Stimulated activated CD8-positive, alpha-beta memory T cell treated with anti-CD3 and anti-CD28 coated beads, Interleukin-2, amount 100 ng/mL, for 48 hours (primary cell): ENCODE data around the gene SOCS3.

ENCODE experiments used
- DNase-seq, 2 donors: peaks; one replicate each; pipeline ENCODE4 v3.0.0-alpha.2; 2020; ENCODE audit warnings: low read depth in 2 of 2

The SOCS3 gene

GRCh38 chr17:78390241-78391050, 30.6 kb upstream of the SOCS3 start:
- DNase-seq, result no peak

DNA sequence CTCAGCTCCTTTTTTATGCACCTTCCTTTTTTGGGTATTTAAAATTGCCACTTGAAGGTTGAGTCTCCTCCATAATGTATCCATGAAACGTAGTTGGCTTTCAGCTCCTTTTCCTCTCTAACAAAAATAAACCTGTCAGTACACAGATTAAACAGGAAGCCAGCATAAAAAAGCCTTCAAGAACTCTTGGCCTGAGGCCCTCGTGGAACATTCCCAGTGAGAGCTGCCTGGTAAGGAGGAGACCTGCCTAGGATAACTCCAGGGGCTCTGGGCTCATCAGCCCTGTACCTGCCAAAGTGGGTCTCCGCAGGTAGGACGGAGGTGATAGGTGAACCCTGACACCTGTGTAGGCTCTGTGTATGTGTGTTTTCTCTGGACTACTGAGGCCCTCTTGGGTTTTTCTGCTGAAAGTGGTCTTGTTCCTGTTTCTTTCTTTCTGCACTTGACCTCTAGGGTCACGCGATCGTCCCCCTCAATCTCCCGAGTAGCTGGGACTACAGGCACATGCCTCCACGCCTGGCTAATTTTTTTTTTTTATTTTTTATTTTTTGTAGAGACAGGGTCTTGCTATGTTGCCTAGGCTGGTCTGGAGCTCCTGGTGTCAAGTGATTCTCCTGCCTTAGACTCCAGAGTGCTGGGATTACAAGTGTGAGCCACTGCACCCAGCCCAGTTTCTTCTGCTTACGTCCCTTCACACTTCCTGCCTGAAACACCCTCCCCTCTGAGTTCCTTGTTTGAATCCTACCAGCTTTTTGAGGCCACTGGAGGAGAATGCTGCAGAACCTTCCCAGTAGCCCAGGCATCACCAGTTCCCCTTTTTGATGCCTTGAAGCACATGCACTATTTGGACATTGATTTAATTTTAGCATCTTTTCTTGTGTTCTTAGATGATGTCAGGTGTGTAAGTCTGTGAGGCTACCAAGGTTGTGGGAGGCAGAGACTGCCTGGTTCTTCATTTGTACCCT, 28.4 kb upstream of the SOCS3 start:
- no peak for DNase-seq

- no peak for DNase-seq
Measured at GRCh38 chr17:78384479-78385175, 24.8 kb upstream of the SOCS3 start.

DNA sequence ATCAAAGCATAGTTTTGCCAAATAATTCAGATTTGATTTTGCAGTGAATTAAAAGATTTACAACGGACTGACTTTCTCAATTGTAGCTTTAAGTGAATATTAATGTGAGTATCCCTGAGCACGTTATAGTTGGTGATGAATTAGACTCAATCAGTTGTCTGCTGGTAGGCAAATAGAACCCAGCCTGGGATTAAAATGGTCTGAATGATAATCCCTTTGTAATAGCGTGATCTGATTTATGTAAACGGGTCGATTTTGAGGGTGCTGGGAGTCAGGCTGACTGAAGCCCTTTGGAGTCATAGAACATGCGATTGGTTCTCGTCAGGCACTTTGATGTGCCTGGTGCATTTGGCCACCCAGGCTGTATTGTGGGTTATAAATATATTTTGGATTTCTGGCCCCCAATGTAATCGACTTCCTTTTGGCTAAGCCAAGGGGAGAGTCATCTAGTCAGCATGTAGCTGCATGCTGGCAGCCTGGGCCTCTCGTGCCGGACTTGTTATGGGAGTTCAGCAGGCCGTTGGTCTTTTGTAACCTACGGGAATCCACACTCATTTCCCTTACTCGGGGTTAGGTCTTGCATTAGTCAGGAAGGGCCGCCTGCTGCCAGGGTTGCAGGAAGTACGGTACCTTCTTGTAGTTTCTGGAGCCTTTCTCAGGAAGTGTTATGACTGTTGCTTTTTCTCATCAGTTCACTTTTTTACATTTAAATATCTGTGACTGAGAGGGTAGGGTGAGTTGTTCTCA, 24.0 kb upstream of the SOCS3 start:
- peak in 1 of 2 donors; percentile 56 for DNase-seq

GRCh38 chr17:78381601-78382232, 21.8 kb upstream of the SOCS3 start:
- DNase-seq, result no peak

- no peak for DNase-seq
Measured at GRCh38 chr17:78380370-78380769, 20.5 kb upstream of the SOCS3 start.

DNA sequence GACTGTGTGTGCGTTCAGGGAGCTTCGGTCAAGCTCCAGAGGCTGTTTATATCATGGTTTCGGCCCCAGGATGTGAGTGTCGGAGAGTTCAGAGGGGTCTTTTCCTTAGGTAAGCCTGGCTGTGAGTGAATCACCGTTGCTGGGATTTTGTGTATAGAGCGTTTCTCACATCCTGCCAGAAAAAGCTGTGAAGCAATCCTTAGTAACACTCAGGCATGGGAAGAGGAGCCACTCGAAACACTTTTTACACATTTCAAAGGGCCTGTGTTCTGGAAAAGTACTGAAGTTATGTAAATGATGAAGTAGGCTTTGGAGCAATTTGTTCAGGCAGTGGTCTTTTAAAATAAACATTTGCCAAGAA, 19.2 kb upstream of the SOCS3 start:
- no peak for DNase-seq

DNA sequence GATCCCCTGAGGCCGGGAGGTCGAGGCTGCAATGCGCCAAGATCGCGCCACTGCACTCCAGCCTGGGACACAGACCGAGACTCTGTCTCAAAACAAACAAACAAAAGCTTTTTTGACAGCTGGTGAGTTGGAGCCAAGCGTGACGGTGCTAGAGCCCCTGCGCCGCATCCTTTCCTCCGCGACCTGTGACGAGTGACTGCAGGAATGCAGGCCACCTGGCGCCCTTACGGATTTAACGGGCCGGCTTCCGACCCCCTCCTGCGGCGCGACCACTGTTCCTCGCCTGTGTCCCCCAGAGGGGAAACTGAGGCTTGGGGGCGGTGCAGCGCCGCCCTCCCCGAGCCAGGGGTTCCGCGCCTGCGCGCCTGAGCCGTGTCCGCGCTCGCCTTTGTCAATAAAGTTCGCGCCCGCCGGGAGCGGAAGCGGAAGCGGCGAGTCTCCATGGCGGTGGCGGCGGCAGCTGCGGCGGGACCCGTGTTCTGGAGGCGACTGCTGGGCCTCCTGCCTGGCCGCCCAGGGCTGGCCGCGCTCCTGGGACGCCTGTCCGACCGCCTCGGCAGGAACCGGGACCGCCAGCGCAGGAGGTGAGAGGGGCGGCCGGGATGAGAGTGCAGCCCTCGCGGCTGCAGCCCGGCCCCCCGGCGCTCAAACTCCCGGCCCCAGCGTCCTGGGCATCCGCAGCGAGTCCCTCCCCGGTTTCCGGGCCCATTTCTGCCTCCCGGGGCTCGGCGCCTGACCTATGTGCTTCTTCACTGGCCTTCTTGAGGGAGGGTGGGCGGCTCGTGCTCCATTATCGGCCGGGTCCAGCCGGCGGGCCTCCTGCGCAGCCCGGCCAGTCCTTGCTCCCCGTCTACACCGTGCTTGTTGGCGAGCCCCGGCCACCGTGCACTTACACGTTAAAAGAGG, 18.6 kb upstream of the SOCS3 start, which contains the start of gene PGS1:
PGS1 (plus strand) TSS at position 425 of the 906 bp plus-strand sequence; CDS start at position 442, 17 bp downstream.
- DNase-seq, result peak; percentile 75 to 77

GRCh38 chr17:78377858-78378224, 18.0 kb upstream of the SOCS3 start:
- DNase-seq, result no peak

DNA sequence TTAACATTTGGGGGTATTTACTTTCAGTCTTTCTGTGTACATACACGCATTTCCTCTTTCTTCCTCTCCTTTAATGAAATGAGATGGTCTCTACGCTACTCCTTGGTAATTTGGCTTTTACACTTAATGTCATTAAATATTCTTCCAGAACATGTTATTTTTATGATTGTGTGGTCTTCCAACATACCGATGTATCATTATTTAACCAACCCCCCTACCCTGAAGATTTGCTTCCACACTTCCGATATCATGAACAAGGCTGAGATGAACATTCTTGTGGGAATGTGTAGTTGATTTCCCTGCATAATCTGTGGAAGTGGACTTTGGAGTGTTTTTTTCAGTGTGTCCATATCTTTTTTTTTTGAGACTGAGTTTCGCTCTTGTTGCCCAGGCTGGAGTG, 16.3 kb upstream of the SOCS3 start:
- no peak for DNase-seq

DNA sequence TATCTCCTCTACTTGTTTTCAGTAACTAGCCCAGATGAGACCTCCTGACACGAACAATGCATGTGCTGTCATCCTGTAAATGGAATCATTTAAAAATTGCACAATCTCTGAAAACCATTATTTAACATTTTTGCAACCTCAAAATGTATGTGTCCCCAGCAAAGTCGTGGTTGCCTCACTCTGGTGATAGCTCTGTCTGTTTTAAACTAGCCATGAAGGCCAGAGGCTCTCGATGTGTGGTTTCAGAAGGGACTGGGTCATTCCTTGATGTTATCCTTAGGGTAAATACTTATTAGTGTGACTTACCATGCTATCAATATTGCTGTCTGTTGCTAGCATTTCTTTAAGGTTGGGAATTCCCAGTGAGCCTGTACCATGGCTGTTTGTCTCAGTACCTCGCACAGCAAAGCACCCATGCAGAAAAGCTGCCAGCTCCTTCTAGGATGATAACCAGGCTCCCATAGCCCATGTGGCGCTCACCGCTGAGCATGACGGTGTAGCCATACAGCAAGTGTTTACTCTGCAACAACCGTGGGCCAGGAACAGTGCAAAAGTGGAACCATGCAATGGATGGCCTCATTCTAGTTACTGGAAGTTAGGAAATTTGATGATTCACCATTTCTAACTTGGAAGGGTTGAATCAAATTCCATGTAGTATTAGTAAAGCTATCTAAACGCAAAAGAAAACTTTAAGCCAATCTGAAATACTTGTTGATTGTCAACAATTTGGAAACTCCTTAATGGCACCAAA, 15.7 kb upstream of the SOCS3 start:
- DNase-seq, result no peak

- DNase-seq, result no peak
Measured at GRCh38 chr17:78374631-78375274, 14.9 kb upstream of the SOCS3 start.

DNA sequence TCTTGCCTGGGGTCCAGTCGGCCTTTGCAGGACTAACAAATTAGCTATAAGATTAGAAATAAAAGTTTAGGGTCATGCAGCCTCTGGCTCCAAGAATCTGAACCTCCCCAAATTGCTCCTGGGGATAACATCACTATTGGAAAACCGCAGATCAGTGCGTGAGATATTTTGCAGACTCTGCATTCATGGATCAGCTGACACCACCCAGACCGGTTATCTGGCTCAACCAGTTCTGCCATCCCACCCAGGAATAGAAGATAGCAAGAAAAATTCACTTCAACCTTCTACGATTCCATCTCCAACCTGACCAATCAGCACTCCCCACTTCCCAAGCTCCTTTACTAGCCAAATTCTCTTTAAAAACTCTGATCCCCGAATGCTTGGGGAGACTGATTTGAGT, 14.3 kb upstream of the SOCS3 start:
- DNase-seq, result no peak

- DNase-seq, result no peak
Measured at GRCh38 chr17:78372841-78373240, 13.0 kb upstream of the SOCS3 start.

DNA sequence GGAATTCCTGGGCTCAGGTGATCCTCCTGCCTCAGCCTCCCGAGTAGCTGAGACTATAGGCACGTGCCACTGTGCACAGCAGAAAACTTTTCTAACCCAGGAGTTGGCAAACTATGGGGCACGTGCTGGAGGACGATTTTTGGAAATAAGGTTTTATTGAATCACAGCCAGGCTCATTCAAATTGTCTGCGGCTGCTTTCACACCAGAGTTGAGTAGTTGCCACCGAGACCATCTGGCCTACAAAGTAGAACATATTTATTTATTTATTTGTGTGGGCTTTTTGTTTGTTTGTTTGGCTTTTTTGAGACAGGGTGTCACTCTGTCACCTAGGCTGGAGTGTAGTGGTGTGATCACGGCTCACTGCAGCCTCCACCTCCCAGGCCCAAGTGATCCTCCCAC, 11.2 kb upstream of the SOCS3 start:
- DNase-seq, result no peak

GRCh38 chr17:78369791-78370381, 10.0 kb upstream of the SOCS3 start:
- no peak for DNase-seq

- no peak for DNase-seq
Measured at GRCh38 chr17:78368854-78369495, 9.1 kb upstream of the SOCS3 start.

DNA sequence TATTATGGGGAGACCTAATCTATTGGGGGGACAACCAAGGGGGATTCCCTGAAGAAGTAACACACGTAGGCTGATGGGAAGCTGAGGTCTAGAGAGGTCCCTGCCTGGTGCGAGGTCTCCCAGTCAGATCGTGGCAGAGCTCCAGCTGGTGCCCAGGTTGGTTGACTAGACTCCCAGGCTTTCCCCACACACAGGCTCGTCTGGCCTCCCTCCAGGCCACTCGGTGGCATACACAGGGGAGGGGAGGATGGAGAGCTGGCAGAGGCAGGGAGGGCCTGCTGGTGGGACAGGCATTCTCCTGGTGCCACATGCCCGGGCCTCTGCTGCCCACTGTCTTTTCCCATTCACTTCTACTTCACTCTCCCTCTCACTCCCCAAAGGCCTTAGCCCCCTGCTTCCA, 8.5 kb upstream of the SOCS3 start:
- DNase-seq, result no peak
